A549 (cell line): ENCODE measurements around the gene MIA. TPM values are rescaled to one million over a fixed set of nuclear protein-coding genes. Genes with fewer than 3 reads are reported as not detected.

ENCODE experiments used
- BHLHE40 ChIP-seq: IDR thresholded peaks from 2 replicates; pipeline ENCODE4 v1.6.1; 2012; ENCODE audit warnings: low read depth, low read length, inconsistent platforms
- CTCF ChIP-seq: fragments of >200 bp; sonication (Bioruptor Twin); formaldehyde crosslinking; IDR thresholded peaks from 3 replicates; pipeline ENCODE4 v1.5.1; 2016
- E2F6 ChIP-seq: IDR thresholded peaks from 2 replicates; pipeline ENCODE4 v1.6.1; 2012; ENCODE audit warnings: low read depth, borderline replicate concordance
- EHF ChIP-seq: fragments of 250-450 bp; sonication (Bioruptor Pico); IDR thresholded peaks from 2 replicates; pipeline ENCODE4 v1.5.0; 2020; ENCODE audit warnings: mild to moderate bottlenecking
- ELK1 ChIP-seq: fragments of 150-350 bp; IDR thresholded peaks from 2 replicates; pipeline ENCODE4 v1.6.1; 2014; ENCODE audit warnings: low read depth, mild to moderate bottlenecking, low read length
- HEYL ChIP-seq: fragments of 250-450 bp; sonication (Bioruptor Pico); IDR thresholded peaks from 2 replicates; pipeline ENCODE4 v1.8.0; 2021; ENCODE audit warnings: mild to moderate bottlenecking, moderate library complexity
- HMGXB4 ChIP-seq: fragments of 250-450 bp; sonication (Bioruptor Pico); IDR thresholded peaks from 2 replicates; pipeline ENCODE4 v1.5.0; 2021; ENCODE audit warnings: mild to moderate bottlenecking, moderate library complexity, borderline replicate concordance
- HOXB13 ChIP-seq: fragments of 250-450 bp; sonication (Bioruptor Pico); IDR thresholded peaks from 2 replicates; pipeline ENCODE4 v1.5.0; 2020; ENCODE audit warnings: low read depth, mild to moderate bottlenecking, moderate library complexity
- KDM1A ChIP-seq: fragments of 200-600 bp; sonication (generic); IDR thresholded peaks from 2 replicates; pipeline ENCODE4 v1.6.1; 2016; ENCODE audit warnings: low read depth, mild to moderate bottlenecking
- KDM5A ChIP-seq: fragments of 200-600 bp; sonication (generic); IDR thresholded peaks from 2 replicates; pipeline ENCODE4 v1.6.1; 2016; ENCODE audit warnings: antibody characterized with exemption, mild to moderate bottlenecking
- NFE2L2 ChIP-seq: fragments of 150-350 bp; conservative IDR thresholded peaks from 2 replicates; pipeline ENCODE4 v1.6.1; 2014; ENCODE audit warnings: low read length
- PBX3 ChIP-seq: IDR thresholded peaks from 2 replicates; pipeline ENCODE4 v1.6.1; 2012
- PHF8 ChIP-seq: fragments of 200-600 bp; sonication (generic); IDR thresholded peaks from 2 replicates; pipeline ENCODE4 v1.6.1; 2016; ENCODE audit warnings: low read depth, mild to moderate bottlenecking, antibody characterized with exemption, moderate library complexity, borderline replicate concordance
- POLR2AphosphoS2 ChIP-seq: conservative IDR thresholded peaks from 2 replicates; pipeline ENCODE4 v1.6.1; 2012; ENCODE audit warnings: low read length, improper control_type of control experiment, inconsistent platforms
- RAD21 ChIP-seq, 2 experiments: fragments of >200 bp in 1 of 2; sonication (Bioruptor Twin) in 1 of 2; formaldehyde crosslinking in 1 of 2; IDR thresholded peaks in 1 of 2; conservative IDR thresholded peaks in 1 of 2; 2 replicates in 1 of 2; 3 replicates in 1 of 2; pipeline ENCODE4 v1.6.1; 2012 to 2018; ENCODE audit warnings: inconsistent platforms in 1 of 2
- REST ChIP-seq: fragments of 200-600 bp; sonication (generic); IDR thresholded peaks from 2 replicates; pipeline ENCODE4 v1.6.1; 2016; ENCODE audit warnings: antibody characterized with exemption, mild to moderate bottlenecking, moderate library complexity
- SREBF2 ChIP-seq: fragments of 450-650 bp; IDR thresholded peaks from 2 replicates; pipeline ENCODE4 v1.6.1; 2014; ENCODE audit warnings: mild to moderate bottlenecking, moderate library complexity
- TFCP2L1 ChIP-seq: fragments of 250-450 bp; sonication (Bioruptor Pico); IDR thresholded peaks from 2 replicates; pipeline ENCODE4 v1.5.0; 2021; ENCODE audit warnings: mild to moderate bottlenecking
- TP53 ChIP-seq: fragments of 250-450 bp; sonication (Bioruptor Pico); IDR thresholded peaks from 2 replicates; pipeline ENCODE4 v1.5.0; 2021; ENCODE audit warnings: mild to moderate bottlenecking, moderate library complexity
- polyA plus RNA-seq, 4 experiments: library from polyadenylated mRNA; depleted of rRNA in 3 of 4; stranded (reverse); fragments of >200 nt; fragmentation: RNase III in 1 of 4; extraction: RNeasy Plus Mini Kit Qiagen cat#74134 plus additional on column Dnase treatment in 1 of 4; gene quantifications; 2 replicates in 3 of 4; 3 replicates in 1 of 4; pipeline ENCODE4 v1.2.3, GENCODE V29; 2011 to 2017

The MIA gene
- polyA plus RNA-seq, 2 of the 4 experiments (the other 2 are of a cell fraction): not detected

- TF ChIP-seq REST (no peak; the same call in 1 of the 2 replicates), PBX3 (peak; percentile 82), BHLHE40 (peak; percentile 64), CTCF (no peak), ELK1 (no peak), RAD21 (conservative IDR thresholded peaks at IDR 0.05 in 1 of 2, IDR thresholded peaks at IDR 0.05 in 1 of 2) (no peak), POLR2AphosphoS2 (no peak), E2F6 (peak; percentile 98), HOXB13 (CRISPR knock-in tag) (peak; percentile 93), TP53 (peak; percentile 92), PHF8 (peak; percentile 88), HEYL (no peak), NFE2L2 (no peak), TFCP2L1 (peak; percentile 97), SREBF2 (no peak), KDM5A (no peak), EHF (peak; percentile 85), KDM1A (no peak), HMGXB4 (no peak; the same call in 1 of the 2 replicates)
- TF ChIP-seq, all 56 proteins: peak for 24
These were observed 25.1 kb upstream of the MIA start, which contains the start of gene ACTMAP (continued) for GRCh38 chr19:40750058-40750873.
